HepG2 (cell line): Measurements from ENCODE around the gene TRIM54. TPM values are rescaled to one million over a fixed set of nuclear protein-coding genes. Genes with fewer than 3 reads are reported as not detected.

Experiments
- ARNTL ChIP-seq: sonication (generic); formaldehyde crosslinking; IDR thresholded peaks from 2 replicates; pipeline ENCODE4 v1.4.0; 2020; ENCODE audit warnings: mild to moderate bottlenecking, missing genetic modification reagents
- DBP ChIP-seq: sonication (generic); formaldehyde crosslinking; IDR thresholded peaks from 2 replicates; pipeline ENCODE4 v1.4.0; 2020; ENCODE audit warnings: missing genetic modification reagents; ENCODE audit errors: not compliant biosample characterization
- FLYWCH1 ChIP-seq: sonication (generic); formaldehyde crosslinking; IDR thresholded peaks from 2 replicates; pipeline ENCODE4 v1.8.1; 2023; ENCODE audit warnings: mild to moderate bottlenecking, missing genetic modification reagents
- FOXK2 ChIP-seq: fragments of 450-650 bp; IDR thresholded peaks from 2 replicates; pipeline ENCODE4 v1.6.1; 2016
- GABPB1 ChIP-seq: IDR thresholded peaks from 2 replicates; pipeline ENCODE4 v1.6.1; 2016; ENCODE audit warnings: mild to moderate bottlenecking, missing genetic modification reagents, moderate library complexity, missing compliant biosample characterization
- HCFC1 ChIP-seq: fragments of 150-350 bp; IDR thresholded peaks from 2 replicates; pipeline ENCODE4 v1.6.1; 2014; ENCODE audit warnings: low read depth, low read length
- HOXD1 ChIP-seq: sonication (generic); formaldehyde crosslinking; IDR thresholded peaks from 2 replicates; pipeline ENCODE4 v1.5.0; 2020; ENCODE audit warnings: missing genetic modification reagents
- KLF12 ChIP-seq: sonication (generic); formaldehyde crosslinking; IDR thresholded peaks from 2 replicates; pipeline ENCODE4 v1.4.0; 2020; ENCODE audit warnings: missing genetic modification reagents, borderline replicate concordance
- LCORL ChIP-seq, 2 experiments: fragments of 450-650 bp in 1 of 2; sonication (generic) in 1 of 2; formaldehyde crosslinking in 1 of 2; IDR thresholded peaks; 2 replicates each; pipeline versions ENCODE4 v1.5.0 to v1.6.1; 2017 to 2020; ENCODE audit warnings: antibody characterized with exemption in 1 of 2, missing genetic modification reagents in 1 of 2
- MED1 ChIP-seq: sonication (generic); formaldehyde crosslinking; IDR thresholded peaks from 2 replicates; pipeline ENCODE4 v1.4.0; 2020; ENCODE audit warnings: missing genetic modification reagents
- MIER2 ChIP-seq: IDR thresholded peaks from 2 replicates; pipeline ENCODE4 v1.6.1; 2016; ENCODE audit warnings: missing biosample characterization, missing genetic modification reagents
- MXD3 ChIP-seq: IDR thresholded peaks from 2 replicates; pipeline ENCODE4 v1.6.1; 2016; ENCODE audit warnings: mild to moderate bottlenecking, missing biosample characterization, missing genetic modification reagents
- PAXIP1 ChIP-seq: sonication (generic); formaldehyde crosslinking; conservative IDR thresholded peaks from 2 replicates; pipeline ENCODE4 v1.4.0; 2020; ENCODE audit warnings: mild to moderate bottlenecking, missing genetic modification reagents, moderate library complexity
- PPARG ChIP-seq: conservative IDR thresholded peaks from 2 replicates; pipeline ENCODE4 v1.6.1; 2016; ENCODE audit warnings: missing biosample characterization, missing genetic modification reagents
- SAFB2 ChIP-seq: sonication (generic); formaldehyde crosslinking; IDR thresholded peaks from 2 replicates; pipeline ENCODE4 v1.5.1; 2020; ENCODE audit warnings: missing genetic modification reagents, low read depth, mild to moderate bottlenecking, borderline replicate concordance
- SMC3 ChIP-seq: IDR thresholded peaks from 2 replicates; pipeline ENCODE4 v1.6.1; 2011; ENCODE audit warnings: low read length, improper control_type of control experiment
- SOX5 ChIP-seq: IDR thresholded peaks from 2 replicates; pipeline ENCODE4 v1.6.1; 2016; ENCODE audit warnings: borderline replicate concordance
- TAF15 ChIP-seq: fragments of 200-400 bp; formaldehyde crosslinking; IDR thresholded peaks from one replicate; pipeline ENCODE4 v1.6.1; 2018; ENCODE audit warnings: mild to moderate bottlenecking, low read depth, low read length; ENCODE audit not compliant: poor library complexity, severe bottlenecking
- TRAFD1 ChIP-seq: sonication (generic); formaldehyde crosslinking; IDR thresholded peaks from 2 replicates; pipeline ENCODE4 v1.5.1; 2020; ENCODE audit warnings: missing genetic modification reagents, mild to moderate bottlenecking, borderline replicate concordance
- ZNF12 ChIP-seq: sonication (generic); formaldehyde crosslinking; IDR thresholded peaks from 2 replicates; pipeline ENCODE4 v1.5.0; 2020; ENCODE audit warnings: missing genetic modification reagents
- ZNF296 ChIP-seq: sonication (generic); formaldehyde crosslinking; conservative IDR thresholded peaks from 2 replicates; pipeline ENCODE4 v1.5.0; 2020; ENCODE audit warnings: mild to moderate bottlenecking, missing genetic modification reagents
- ZNF605 ChIP-seq: sonication (generic); formaldehyde crosslinking; IDR thresholded peaks from 2 replicates; pipeline ENCODE4 v1.8.0; 2022; ENCODE audit warnings: mild to moderate bottlenecking, missing genetic modification reagents
- polyA plus RNA-seq, 8 experiments: library from polyadenylated mRNA; depleted of rRNA in 3 of 8; stranded (reverse) in 7 of 8; unstranded in 1 of 8; fragments of >200 nt; fragmentation: Illumina TruSeq in 4 of 8; extraction: Trizol in 4 of 8; gene quantifications; 2 replicates each; pipeline versions ENCODE4 v1.2.1 to v1.2.3, GENCODE V29; 2011 to 2016; ENCODE audit warnings: low read depth in 4 of 8, missing spikeins in 1 of 8, mixed read lengths in 1 of 8; ENCODE audit not compliant: insufficient read depth in 1 of 8
- total RNA-seq, 5 experiments: library from RNA; depleted of rRNA; stranded (reverse); fragments of >200 nt; fragmentation: Illumina TruSeq; extraction: Trizol; gene quantifications; 2 replicates each; pipeline ENCODE4 v1.2.3, GENCODE V29; 2016; ENCODE audit warnings: low read depth in 1 of 5

The TRIM54 gene
- total and polyA plus RNA-seq, 2 of the 13 experiments (the other 11 are each of a cell fraction or from before 2014, with no cell fraction given) = 0.07 to 0.13 TPM

- TF ChIP-seq FLYWCH1 (CRISPR knock-in tag) = no peak
- peak; percentile 21; the same call in 1 of the 2 replicates for TF ChIP-seq MXD3 (CRISPR knock-in tag)
- peak; percentile 96 for TF ChIP-seq FOXK2
- peak; percentile 80 for TF ChIP-seq HCFC1
- peak; percentile 95 for TF ChIP-seq GABPB1 (CRISPR knock-in tag)
- peak; percentile 37; the same call in 1 of the 2 replicates for TF ChIP-seq ZNF605
- TF ChIP-seq MIER2 = peak; percentile 28; the same call in 1 of the 2 replicates
- no peak for TF ChIP-seq DBP (CRISPR knock-in tag)
- TF ChIP-seq PAXIP1 = peak; percentile 63; the same call in 1 of the 2 replicates
- TF ChIP-seq HOXD1 = peak; percentile 25
- no peak for TF ChIP-seq TAF15
- 0 out of 2 replicates have a peak, but pooled peaks have one; percentile 59 for TF ChIP-seq KLF12 (CRISPR knock-in tag)
- peak; percentile 93; the same call in 1 of the 2 replicates for TF ChIP-seq TRAFD1 (CRISPR knock-in tag)
- TF ChIP-seq SAFB2 (CRISPR knock-in tag) = peak; percentile 77; the same call in 1 of the 2 replicates
- TF ChIP-seq LCORL (IDR thresholded peaks at IDR 0.05) = no peak
- peak; percentile 81; the same call in 1 of the 2 replicates for TF ChIP-seq LCORL (CRISPR knock-in tag; IDR thresholded peaks at IDR 0.05)
- TF ChIP-seq MED1 = peak; percentile 86
- no peak; the same call in 1 of the 2 replicates for TF ChIP-seq ZNF12 (CRISPR knock-in tag)
- TF ChIP-seq ARNTL (CRISPR knock-in tag) = peak; percentile 94
- TF ChIP-seq SOX5 = peak; percentile 67
- peak; percentile 24; the same call in 1 of the 2 replicates for TF ChIP-seq SMC3
- TF ChIP-seq PPARG (CRISPR knock-in tag) = no peak; the same call in 1 of the 2 replicates
- no peak for TF ChIP-seq ZNF296 (CRISPR knock-in tag)
Measured at GRCh38 chr2:27356382-27357181, 74.4 kb downstream of the TRIM54 start, which contains the start of gene GTF3C2 (continued).
